SK-N-MC (cell line): ENCODE data around the gene GNG8.

ENCODE experiments used
- DNase-seq: peaks from one replicate; pipeline ENCODE4 v3.0.0-alpha.2; 2011; ENCODE audit warnings: low read depth, low spot score
- H3K27ac ChIP-seq: fragments of 200-600 bp; sonication (generic); 2 replicates; pipeline ENCODE4 v1.5.1; 2016; ENCODE audit warnings: mixed run types
- H3K36me3 ChIP-seq: fragments of 200-600 bp; sonication (generic); 2 replicates; pipeline ENCODE4 v1.6.1; 2017; ENCODE audit warnings: antibody characterized with exemption, low read length, mixed read lengths; ENCODE audit not compliant: insufficient read depth
- H3K4me3 ChIP-seq: fragments of 200-600 bp; sonication (generic); 2 replicates; pipeline ENCODE4 v1.5.1; 2016
- H3K9ac ChIP-seq: fragments of 200-600 bp; sonication (generic); 2 replicates; pipeline ENCODE4 v1.8.0; 2017; ENCODE audit warnings: mixed run types, mixed read lengths; ENCODE audit not compliant: insufficient read length
- H3K9me3 ChIP-seq: fragments of 200-600 bp; sonication (generic); 2 replicates; pipeline ENCODE4 v1.6.1; 2017; ENCODE audit warnings: low read depth, mild to moderate bottlenecking, antibody characterized with exemption, low read length, moderate library complexity, mixed read lengths
- EZH2 ChIP-seq: fragments of 200-600 bp; sonication (generic); IDR thresholded peaks from one replicate; pipeline ENCODE4 v1.6.1; 2017; ENCODE audit warnings: antibody characterized with exemption
- FOXP2 ChIP-seq: optimal IDR thresholded peaks from 2 replicates; pipeline ENCODE3; 2011; ENCODE audit warnings: mild to moderate bottlenecking, moderate library complexity; ENCODE audit not compliant: insufficient read depth; ENCODE audit errors: extremely low read length, control extremely low read depth
- POLR2AphosphoS5 ChIP-seq: IDR thresholded peaks from 2 replicates; pipeline ENCODE4 v1.6.1; 2012; ENCODE audit warnings: mild to moderate bottlenecking, low read depth, low read length, borderline replicate concordance

The GNG8 gene

GRCh38 chr19:46625731-46626130 is 10.3 kb downstream of the GNG8 start:
- Histone ChIP-seq H3K27ac (no peak overlapping the region), H3K4me3 (no peak overlapping the region), H3K9me3 (no peaks in the 10 kb centered on the region), H3K9ac (no peak overlapping the region), H3K36me3 (no peaks in the 10 kb centered on the region)
- no peak for TF ChIP-seq EZH2
- TF ChIP-seq POLR2AphosphoS5: no peak
- no peak for TF ChIP-seq FOXP2
- no peak for DNase-seq

DNA sequence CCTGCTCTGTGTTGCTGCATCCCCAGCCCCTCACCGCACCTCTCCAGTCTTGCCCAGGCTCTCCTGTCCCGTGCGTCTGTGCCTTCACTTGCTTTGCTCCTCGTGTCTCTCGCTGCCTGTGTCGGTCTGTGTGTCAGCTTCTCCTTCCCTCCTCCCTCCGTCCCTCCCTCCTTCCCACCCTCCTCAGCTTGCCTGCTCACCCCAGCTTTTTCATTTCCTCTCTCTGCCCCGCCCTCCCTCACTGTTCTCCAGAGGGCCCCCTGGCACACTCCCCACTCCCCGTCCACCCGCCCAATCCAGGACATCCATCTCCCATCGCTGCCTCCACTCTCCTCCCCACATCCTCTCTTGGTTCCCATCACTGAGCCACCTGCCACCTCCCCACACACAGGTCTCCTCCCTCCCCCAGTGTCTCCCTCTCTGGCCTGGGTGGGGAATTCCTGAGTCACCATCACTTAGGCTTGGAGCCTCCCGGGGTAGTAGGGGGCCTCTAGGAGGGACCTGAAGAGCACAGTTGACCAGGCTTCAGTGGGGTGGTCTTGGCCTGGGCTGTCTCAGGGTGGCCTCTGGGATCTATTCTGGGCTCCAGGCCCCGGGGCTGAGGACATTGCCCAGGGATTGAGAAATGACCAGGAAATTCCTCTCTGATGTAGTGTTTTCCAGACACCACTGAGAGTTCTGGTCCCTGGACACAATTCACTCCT is 10.9 kb downstream of the GNG8 start, which contains the start of gene PTGIR:
Gene PTGIR, minus strand, starts transcription at position 132 of the 704 bp plus-strand sequence. CDS start 864 bp downstream, outside the sequence.
- Histone ChIP-seq H3K27ac (no peak within 1 kb of the TSS), H3K9ac (no peak within 1 kb of the TSS), H3K9me3 (no peaks in the 10 kb centered on the region), H3K36me3 (no peaks in the 10 kb centered on the region), H3K4me3 (no peak within 1 kb of the TSS)
- TF ChIP-seq FOXP2 (no peak), POLR2AphosphoS5 (no peak), EZH2 (no peak)
- DNase-seq: no peak

- no peaks in the 10 kb centered on the region for H3K36me3 ChIP-seq
- H3K9ac ChIP-seq: no peak overlapping the region
- H3K27ac ChIP-seq: no peak overlapping the region
- DNase-seq: no peak
- TF ChIP-seq POLR2AphosphoS5 (no peak), FOXP2 (no peak), EZH2 (no peak)
- no peak overlapping the region for H3K4me3 ChIP-seq
- no peaks in the 10 kb centered on the region for H3K9me3 ChIP-seq
Observed at GRCh38 chr19:46623915-46624502, 12.0 kb downstream of the GNG8 start.

DNA sequence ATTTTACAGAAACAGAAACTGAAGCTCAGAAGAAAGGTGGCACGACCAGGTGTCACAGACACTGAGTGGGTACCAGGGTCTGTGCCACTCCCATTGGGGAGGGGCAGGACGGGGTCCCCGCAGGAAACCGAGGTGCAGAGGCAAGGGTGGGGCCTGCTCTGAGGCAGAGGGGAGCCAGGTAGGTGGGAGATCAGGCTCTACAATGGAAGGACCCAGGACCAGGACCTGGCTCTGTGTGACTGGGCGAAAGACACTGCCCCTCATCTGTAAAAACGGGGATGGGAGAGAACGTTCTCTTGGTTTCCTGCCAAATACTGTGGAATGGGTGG is 13.9 kb downstream of the GNG8 start:
- DNase-seq: no peak
- Histone ChIP-seq H3K9me3 (no peaks in the 10 kb centered on the region), H3K9ac (no peak overlapping the region), H3K4me3 (no peak overlapping the region), H3K36me3 (no peaks in the 10 kb centered on the region), H3K27ac (no peak overlapping the region)
- TF ChIP-seq FOXP2: no peak
- TF ChIP-seq EZH2: no peak
- no peak for TF ChIP-seq POLR2AphosphoS5

DNA sequence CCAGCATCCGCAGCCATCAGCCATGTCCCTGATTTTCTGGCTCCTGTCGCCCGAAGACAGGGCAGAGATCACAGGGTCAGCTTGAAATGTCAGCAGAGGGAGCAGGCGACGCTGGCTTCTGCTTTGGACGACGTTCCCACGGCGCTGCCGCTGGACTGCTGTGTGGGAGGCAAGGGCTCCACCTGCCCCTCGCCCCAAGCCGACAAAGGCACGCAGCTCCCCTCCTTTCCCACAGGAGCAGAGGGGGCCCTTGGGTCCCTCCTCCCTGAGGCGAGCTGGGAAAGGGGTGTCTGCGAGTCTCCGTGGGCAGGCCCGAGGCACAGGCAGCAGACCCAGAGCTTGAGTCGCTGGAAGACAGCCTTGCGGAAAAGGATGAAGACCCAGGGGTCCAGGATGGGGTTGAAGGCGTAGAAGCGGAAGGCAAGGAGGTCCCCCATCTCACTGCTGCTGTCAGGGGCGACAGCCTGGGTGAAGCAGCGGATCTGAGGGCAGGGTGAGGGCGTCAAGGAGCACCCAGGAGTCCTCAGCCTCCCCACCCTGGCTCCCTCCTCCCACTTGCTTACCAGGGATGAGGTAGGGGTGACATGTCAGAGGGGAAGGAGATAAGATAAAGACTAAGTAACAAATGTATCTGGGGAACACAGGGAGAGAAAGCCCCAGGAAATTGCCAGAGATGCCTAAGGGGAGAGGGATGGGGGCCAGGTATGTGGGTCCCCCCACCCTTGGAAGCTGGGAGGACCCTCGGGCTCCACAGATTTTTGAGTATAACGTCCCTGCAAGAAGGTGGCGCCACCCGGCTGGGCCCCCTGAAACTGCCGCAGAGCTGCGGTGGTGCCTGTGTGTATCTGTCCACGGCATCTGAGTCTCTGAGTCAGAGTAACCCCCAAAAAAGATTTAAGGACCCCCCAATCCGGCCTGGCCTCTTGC is 14.5 kb downstream of the GNG8 start:
- DNase-seq: no peak
- H3K27ac ChIP-seq: no peak overlapping the region
- no peak overlapping the region for H3K4me3 ChIP-seq
- H3K9me3 ChIP-seq: no peaks in the 10 kb centered on the region
- no peak for TF ChIP-seq FOXP2
- TF ChIP-seq POLR2AphosphoS5: no peak
- no peak for TF ChIP-seq EZH2
- H3K36me3 ChIP-seq: no peaks in the 10 kb centered on the region
- no peak overlapping the region for H3K9ac ChIP-seq

- no peak for TF ChIP-seq EZH2
- TF ChIP-seq FOXP2: no peak
- no peak for TF ChIP-seq POLR2AphosphoS5
- Histone ChIP-seq H3K4me3 (no peak overlapping the region), H3K9me3 (no peaks in the 10 kb centered on the region), H3K27ac (no peak overlapping the region), H3K36me3 (no peaks in the 10 kb centered on the region), H3K9ac (no peak overlapping the region)
- no peak for DNase-seq
Observed at GRCh38 chr19:46620716-46621115, 15.3 kb downstream of the GNG8 start.

- no peak for TF ChIP-seq POLR2AphosphoS5
- TF ChIP-seq FOXP2: no peak
- TF ChIP-seq EZH2: no peak
Observed at GRCh38 chr19:46620267-46620666, 15.7 kb downstream of the GNG8 start.

DNA sequence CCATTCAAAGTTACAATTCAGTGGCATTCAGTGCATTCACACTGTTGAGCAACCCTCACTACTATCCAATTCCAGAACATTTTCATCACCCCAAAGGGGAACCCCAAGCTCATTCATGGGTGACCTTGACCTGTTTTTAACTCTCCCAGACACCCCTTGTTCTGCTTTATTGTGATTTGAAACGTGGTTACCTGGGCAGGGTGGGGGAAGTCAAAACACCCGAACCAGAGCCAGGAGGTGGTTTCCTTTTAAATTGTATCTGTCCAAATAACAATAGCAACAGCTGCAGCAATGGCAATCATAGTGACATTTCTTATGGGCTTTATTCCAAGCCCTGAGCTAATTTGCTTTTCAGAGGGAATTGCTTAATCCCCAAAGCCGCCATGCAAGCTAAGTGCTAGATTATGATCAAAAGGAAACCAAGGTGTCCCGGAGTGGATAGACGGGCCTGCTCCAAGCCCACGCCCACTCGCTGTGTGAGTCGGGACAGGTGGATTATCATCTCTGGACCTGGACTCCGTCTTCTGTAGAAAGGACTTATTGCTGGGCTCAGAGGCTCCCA is 17.3 kb downstream of the GNG8 start:
- DNase-seq: no peak
- Histone ChIP-seq H3K4me3 (no peak overlapping the region), H3K9ac (no peak overlapping the region), H3K27ac (no peak overlapping the region), H3K36me3 (no peaks in the 10 kb centered on the region), H3K9me3 (no peaks in the 10 kb centered on the region)
- TF ChIP-seq FOXP2: no peak
- no peak for TF ChIP-seq POLR2AphosphoS5
- TF ChIP-seq EZH2: no peak

More at GRCh38 chr19:46620267-46620666, 15.7 kb downstream of the GNG8 start:
- no peak overlapping the region for H3K27ac ChIP-seq
- H3K36me3 ChIP-seq: no peaks in the 10 kb centered on the region
- H3K4me3 ChIP-seq: no peak overlapping the region
- DNase-seq: no peak
- H3K9ac ChIP-seq: no peak overlapping the region
- H3K9me3 ChIP-seq: no peaks in the 10 kb centered on the region
